ENCODE data around the gene CIPC.

- no peak for TF ChIP-seq CTCF (IDR thresholded peaks at IDR 0.05)
- no peak for TF ChIP-seq EZH2 (IDR thresholded peaks at IDR 0.05)
- no peak for TF ChIP-seq EZH2phosphoT487 (IDR thresholded peaks at IDR 0.05)
These were observed 45.6 kb upstream of the CIPC start for GRCh38 chr14:77052281-77053044.

Data from neural progenitor cell (in vitro differentiated cells).